Cardiac ventricle fibroblast (primary cell): Measurements from ENCODE around the gene MOB3A. TPM values are rescaled to one million over a fixed set of nuclear protein-coding genes. Genes with fewer than 3 reads are reported as not detected.

ENCODE experiments used
- total RNA-seq: library from RNA; depleted of rRNA; stranded (reverse); fragments of >200 nt; gene quantifications from 2 replicates; pipeline ENCODE4 v1.2.3, GENCODE V29; 2015

Gene MOB3A
- 31.0 and 34.4 TPM in 2 replicates for total RNA-seq

GRCh38 chr19:2096034-2096479 lies at the start of gene MOB3A:
TSS of gene MOB3A (minus strand) at chr19:2096326. CDS start at chr19:2078560, 17,766 bp downstream.

GRCh38 chr19:2096480-2097202 lies 515 bp upstream of the MOB3A start, which contains the start of gene IZUMO4:
TSS of gene IZUMO4 (plus strand) at chr19:2096915. CDS start at chr19:2096946, 31 bp downstream.

GRCh38 chr19:2050991-2051772 lies 44.9 kb downstream of the MOB3A start, which contains the start of gene MKNK2:
TSS of gene MKNK2 (minus strand) at chr19:2051244. CDS start at chr19:2050851, 393 bp downstream.

Other genes starting within 250 kb of the MOB3A start
- gene REXO1, start 247.8 kb downstream of the MOB3A start, total RNA-seq, result 7.5 and 8.5 TPM in 2 replicates
- gene KLF16, start 232.7 kb downstream of the MOB3A start, total RNA-seq, result 8.8 and 10.7 TPM in 2 replicates
- gene ABHD17A, start 210.8 kb downstream of the MOB3A start, total RNA-seq, result 81.1 and 88.8 TPM in 2 replicates
- 4.9 and 5.3 TPM in 2 replicates for gene ADAT3, start 190.9 kb downstream of the MOB3A start, total RNA-seq
- 112 and 131 TPM in 2 replicates for gene SCAMP4, start 190.9 kb downstream of the MOB3A start, total RNA-seq
- gene CSNK1G2, start 155.2 kb downstream of the MOB3A start, total RNA-seq, result 32.7 and 39.0 TPM in 2 replicates
- gene BTBD2, start 80.6 kb downstream of the MOB3A start, total RNA-seq, result 91.3 and 97.8 TPM in 2 replicates
- gene MKNK2, start 45.1 kb downstream of the MOB3A start, total RNA-seq, result 86.6 and 102 TPM in 2 replicates
- 0.62 and 1.3 TPM in 2 replicates for gene IZUMO4, start 589 bp upstream of the MOB3A start, total RNA-seq
- gene AP3D1, start 55.2 kb upstream of the MOB3A start, total RNA-seq, result 79.8 and 87.5 TPM in 2 replicates
- gene DOT1L, start 67.6 kb upstream of the MOB3A start, total RNA-seq, result 6.4 and 6.6 TPM in 2 replicates
- 44.6 and 47.2 TPM in 2 replicates for gene PLEKHJ1, start 140.0 kb upstream of the MOB3A start, total RNA-seq
- 36.3 and 60.0 TPM in 2 replicates for gene SF3A2, start 140.5 kb upstream of the MOB3A start, total RNA-seq
- gene AMH, start 153.0 kb upstream of the MOB3A start, total RNA-seq, result 0.31 and 0.39 TPM in 2 replicates
- gene JSRP1, start 160.1 kb upstream of the MOB3A start, total RNA-seq, result not detected in 2 replicates
- not detected in 2 replicates for gene PEAK3, start 185.8 kb upstream of the MOB3A start, total RNA-seq
- gene LINGO3, start 211.8 kb upstream of the MOB3A start, total RNA-seq, result not detected in 2 replicates
- gene LSM7, start 232.3 kb upstream of the MOB3A start, total RNA-seq, result 88.4 and 100 TPM in 2 replicates
- gene SPPL2B, start 232.4 kb upstream of the MOB3A start, total RNA-seq, result 24.6 and 26.0 TPM in 2 replicates